Measurements from ENCODE around the gene CRMP1. TPM values are rescaled to one million over a fixed set of nuclear protein-coding genes. Genes with fewer than 3 reads are reported as not detected.

Gene CRMP1
- total and polyA plus RNA-seq, 9 of the 15 experiments (the other 6 are each of a cell fraction or from before 2014, with no cell fraction given) = 0.03 to 0.04 TPM; not detected in 7

GRCh38 chr4:5878359-5878758 is 14.5 kb downstream of the CRMP1 start:
- Histone ChIP-seq H3K79me2 (ENCODE audit: control insufficient read depth, insufficient read depth, low read length) (no peaks in the 10 kb centered on the region), H3K9me3 (replicated peaks; ENCODE audit: control insufficient read depth, insufficient read depth, low read depth, low read length) (no peaks in the 10 kb centered on the region), H3K27ac (ENCODE audit: extremely low read depth, low read depth, low read length) (no peak overlapping the region), H3K9me1 (ENCODE audit: control insufficient read depth, insufficient read depth, low read length) (no peaks in the 10 kb centered on the region), H3K4me1 (replicated peaks in 1 of 2; ENCODE audit: control insufficient read depth in 2 of 2, insufficient read depth in 2 of 2, low read length in 2 of 2) (no peaks in the 10 kb centered on the region), H3K36me3 (ENCODE audit: control insufficient read depth, insufficient read depth, low read length) (no peaks in the 10 kb centered on the region), H3K27me3 (ENCODE audit: control insufficient read depth in 2 of 2, insufficient read depth in 2 of 2, low read length in 2 of 2) (no peaks in the 10 kb centered on the region), H2AFZ (ENCODE audit: low read depth, low read length) (no peak overlapping the region), H3K9ac (ENCODE audit: insufficient read depth in 1 of 2, low read depth in 2 of 2, low read length in 2 of 2) (no peak overlapping the region), H3K4me3 (no peak overlapping the region), H4K20me1 (replicated peaks; ENCODE audit: control insufficient read depth, insufficient read depth, low read length) (no peaks in the 10 kb centered on the region), H3K4me2 (ENCODE audit: insufficient read depth, low read length) (no peak overlapping the region)
- BruUV-seq (replicated peaks) = no TSS peak
- in situ Hi-C loops (cut with MboI) (no loop called here), intact Hi-C loops (cut with micrococcal nuclease) (no loop called here)
- no peak for ATAC-seq
- 2% methylated on average over 6 of the region's 6 CpGs for WGBS (ENCODE audit: insufficient coverage, low coverage, missing lambda C conversion rate)
- no peak for FAIRE-seq
- ChIA-PET POLR2A (no interaction called here), CTCF (ENCODE audit: low intra/inter-chr PET ratio) (no interaction called here)
- DNase-seq (ENCODE audit: extremely low read depth in 1 of 4, low spot score in 3 of 4) = no peak
- no peak for TF ChIP-seq CBX3 (IDR thresholded peaks at IDR 0.05; ENCODE audit: borderline replicate concordance in 1 of 2, low read length in 2 of 2)
- TF ChIP-seq ETV6 (IDR thresholded peaks at IDR 0.05; ENCODE audit: borderline replicate concordance in 1 of 2, low read depth in 2 of 2, low read length in 1 of 2) = no peak
- TF ChIP-seq ETV6 (CRISPR knock-in tag; IDR thresholded peaks at IDR 0.05; ENCODE audit: borderline replicate concordance) = no peak
- TF ChIP-seq CGGBP1 (CRISPR knock-in tag; IDR thresholded peaks at IDR 0.05) = no peak
- no peak for TF ChIP-seq HLTF (IDR thresholded peaks at IDR 0.05)
- no peak for TF ChIP-seq FOS (IDR thresholded peaks at IDR 0.05; ENCODE audit: extremely low read depth, insufficient read length)
- no peak for TF ChIP-seq SPI1 (IDR thresholded peaks at IDR 0.05; ENCODE audit: borderline replicate concordance, low read depth, low read length)
- no peak for TF ChIP-seq BHLHE40 (IDR thresholded peaks at IDR 0.05; ENCODE audit: low read length)
- TF ChIP-seq RBM25 (IDR thresholded peaks at IDR 0.05; ENCODE audit: low read depth, low read length, severe bottlenecking) = no peak
- no peak for TF ChIP-seq ZNF277 (CRISPR knock-in tag; IDR thresholded peaks at IDR 0.05; ENCODE audit: borderline replicate concordance)
- TF ChIP-seq TRIM28 (IDR thresholded peaks at IDR 0.05) = no peak
- TF ChIP-seq ARID3A (IDR thresholded peaks at IDR 0.05; ENCODE audit: borderline replicate concordance, low read depth, low read length) = no peak
- TF ChIP-seq UBTF (IDR thresholded peaks at IDR 0.05; ENCODE audit: borderline replicate concordance in 1 of 2, low read depth in 2 of 2, low read length in 2 of 2) = no peak
- TF ChIP-seq NR2C2 (CRISPR knock-in tag; IDR thresholded peaks at IDR 0.05) = no peak
- no peak for TF ChIP-seq NR2C2 (tag; IDR thresholded peaks at IDR 0.05)
- TF ChIP-seq MAX (CRISPR knock-in tag; IDR thresholded peaks at IDR 0.05) = no peak
- no peak for TF ChIP-seq MLLT1 (IDR thresholded peaks at IDR 0.05)
